Fibroblast of skin of back (primary cell): ENCODE measurements around the gene NUAK2.
A peak's percentile ranks its signal among the peaks of the same experiment; 100 is the strongest.
"Not testable (repeated sequence)": the region's sequence is repeated elsewhere in the genome, so short reads cannot be mapped to it uniquely, and the experiment has no call there.

Experiments
- DNase-seq: peaks from one replicate; pipeline ENCODE4 v3.0.0-alpha.2; 2013

NUAK2 gene

GRCh38 chr1:205318231-205318991 lies 3.1 kb downstream of the NUAK2 start:
- no peak for DNase-seq

GRCh38 chr1:205317311-205317917 lies 4.1 kb downstream of the NUAK2 start:
- no peak for DNase-seq

- no peak for DNase-seq
These were observed 5.4 kb downstream of the NUAK2 start for GRCh38 chr1:205316161-205316566.

DNA sequence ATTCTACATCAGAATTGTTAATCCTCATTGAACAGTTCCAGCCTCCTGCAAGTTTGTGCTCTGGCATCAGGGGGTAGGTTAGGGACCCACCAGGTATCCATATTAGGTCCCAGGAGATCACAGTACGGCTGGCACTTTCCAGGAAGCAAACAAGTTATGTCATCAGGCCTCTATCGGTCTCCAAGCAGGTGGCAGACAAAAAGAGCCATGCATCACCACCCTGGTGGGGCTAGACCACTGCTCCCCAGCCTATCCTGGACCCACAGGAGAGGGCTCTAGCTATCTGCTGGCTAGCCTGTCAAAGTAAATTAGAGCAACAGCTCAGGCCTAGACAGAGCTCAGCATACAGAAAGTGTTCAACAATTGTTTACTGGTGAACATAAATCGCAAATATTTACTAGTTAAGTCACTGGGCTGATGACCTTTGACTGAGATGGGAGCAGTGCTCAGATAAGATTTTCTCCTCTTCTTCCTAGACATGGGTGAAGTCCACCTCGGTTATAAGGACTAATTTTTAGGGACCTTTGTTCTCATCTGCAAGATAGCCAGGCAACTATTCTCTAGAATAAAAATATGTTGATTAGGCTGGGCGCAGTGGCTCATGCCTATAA lies 6.4 kb downstream of the NUAK2 start:
- no peak for DNase-seq

DNA sequence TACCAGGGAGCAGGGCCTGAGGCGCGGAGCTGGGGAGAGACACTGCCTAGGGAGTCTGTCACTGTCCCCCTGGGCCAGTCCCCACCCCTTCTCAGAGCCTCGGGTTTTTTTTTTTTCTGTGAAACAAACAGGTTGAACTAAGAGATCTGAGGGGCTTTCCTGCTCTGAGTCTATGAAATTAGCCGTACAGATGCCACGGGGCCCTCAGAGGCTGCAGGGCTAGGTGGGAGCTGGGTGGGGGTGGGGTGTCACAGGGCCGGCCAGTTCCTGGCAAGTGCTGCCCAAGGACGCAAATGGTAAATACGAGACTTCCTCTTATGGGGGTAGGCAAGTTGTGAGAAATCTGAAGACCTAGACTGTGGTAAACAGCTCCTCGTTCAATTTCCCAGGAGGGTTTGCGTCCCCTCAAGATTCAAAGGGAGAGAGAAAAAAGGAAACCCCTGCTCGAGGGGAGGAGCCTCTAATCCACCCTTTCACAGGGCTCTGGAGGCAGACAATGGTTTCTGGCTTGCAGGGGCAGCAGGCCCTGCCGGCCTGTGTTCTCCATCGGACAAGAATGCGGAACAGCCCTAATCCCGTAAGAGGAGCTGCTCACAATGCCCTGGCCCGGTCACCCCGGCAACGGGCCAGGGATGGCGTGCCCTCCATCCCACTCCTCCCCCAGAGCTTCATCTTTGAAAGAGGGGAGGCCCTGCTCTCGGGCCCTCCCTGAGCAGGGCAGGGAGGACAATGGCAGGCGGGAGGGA lies 7.8 kb downstream of the NUAK2 start:
- DNase-seq: peak; percentile 90

- no peak for DNase-seq
These were observed 8.5 kb downstream of the NUAK2 start for GRCh38 chr1:205312866-205313562.

DNA sequence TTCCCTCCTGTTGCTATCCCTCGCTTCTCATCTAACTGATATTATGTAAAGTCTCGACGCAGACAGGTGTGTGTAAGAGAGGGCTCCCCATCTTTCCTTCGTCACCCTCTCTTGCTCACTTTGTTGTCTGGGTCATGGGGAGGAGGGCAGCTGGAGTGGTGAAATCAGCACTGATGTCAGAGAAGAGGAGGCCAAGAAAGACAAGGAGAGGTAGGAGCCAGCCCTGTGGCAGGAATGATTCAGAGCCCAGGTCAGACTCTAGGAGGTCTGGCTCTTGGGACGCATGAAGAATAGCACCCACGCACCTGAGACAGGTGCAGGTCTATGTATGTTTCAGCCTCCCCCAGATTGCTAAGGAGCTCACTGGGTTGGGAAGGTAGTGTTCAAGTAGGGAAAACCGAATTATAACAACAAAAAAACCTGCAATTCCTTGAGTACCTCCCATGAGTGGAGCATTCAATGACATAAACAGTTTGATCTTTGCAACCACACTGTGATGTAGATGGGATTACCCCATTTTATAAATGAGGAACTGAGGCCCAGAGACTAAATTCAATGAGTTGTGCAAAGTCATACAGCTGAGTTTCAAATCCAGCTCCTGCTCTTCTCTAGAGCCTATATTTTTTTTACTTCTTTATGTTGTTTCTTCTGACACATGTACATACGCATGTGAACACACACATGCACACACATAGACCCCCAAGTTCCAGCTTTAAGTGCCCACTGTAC lies 10.4 kb downstream of the NUAK2 start:
- no peak for DNase-seq

GRCh38 chr1:205309741-205310140 lies 11.8 kb downstream of the NUAK2 start:
- DNase-seq: no peak

- no peak for DNase-seq
These were observed 14.5 kb downstream of the NUAK2 start for GRCh38 chr1:205306929-205307566.

DNA sequence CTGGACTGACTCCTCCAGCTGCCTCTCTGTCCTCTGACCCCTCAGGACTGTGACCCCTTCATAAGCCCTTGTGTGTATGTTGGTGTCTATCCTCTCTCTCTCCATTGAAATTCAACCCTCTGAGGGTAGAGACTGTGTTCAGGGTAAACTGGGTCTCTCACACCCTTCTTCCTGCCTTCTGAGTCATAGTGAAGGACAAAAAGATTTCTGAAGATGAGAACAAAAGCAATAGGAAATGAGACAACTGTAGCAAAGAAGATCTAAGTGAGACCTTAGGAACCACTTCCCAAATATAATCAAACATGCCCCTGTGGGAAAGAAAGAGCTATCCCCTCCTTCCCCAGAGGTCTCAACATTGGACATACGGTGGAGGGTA lies 16.9 kb downstream of the NUAK2 start:
- no peak for DNase-seq

DNA sequence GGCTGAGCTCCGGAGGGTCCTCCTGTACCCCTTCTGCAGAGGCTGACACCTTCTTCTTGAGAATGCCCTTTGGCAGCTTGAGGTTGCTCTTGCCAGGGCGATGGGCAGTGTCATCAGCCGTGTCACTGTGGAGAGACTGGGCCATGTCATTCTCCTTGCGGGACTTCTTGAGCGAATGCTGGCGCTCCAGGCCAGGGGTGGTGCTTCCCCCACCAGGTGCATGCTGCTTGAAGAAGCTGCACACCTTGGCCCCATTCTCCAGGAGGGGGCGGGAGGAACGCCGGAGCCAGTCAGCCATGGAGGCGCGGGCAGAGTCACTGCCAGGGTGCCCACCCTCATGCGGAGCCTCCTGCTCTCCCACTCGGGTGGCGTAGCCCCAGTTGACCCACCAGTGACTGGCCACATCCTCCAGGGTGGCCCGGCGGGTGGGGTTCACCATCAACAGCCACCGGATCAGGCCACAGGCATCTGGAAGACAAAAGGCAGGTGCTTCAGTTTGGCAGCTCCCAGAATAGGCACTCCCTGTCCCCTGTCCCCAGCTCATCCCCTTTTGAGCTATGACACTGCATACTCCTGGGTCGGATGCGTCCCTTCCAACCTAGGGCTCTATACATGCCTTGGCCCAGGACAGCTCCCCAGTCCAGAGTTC lies 17.4 kb downstream of the NUAK2 start:
- no peak for DNase-seq

GRCh38 chr1:205303247-205303888 lies 18.2 kb downstream of the NUAK2 start:
- no peak for DNase-seq

GRCh38 chr1:205301842-205302588 lies 19.5 kb downstream of the NUAK2 start:
- peak; percentile 64 for DNase-seq

GRCh38 chr1:205301205-205301821 lies 20.2 kb downstream of the NUAK2 start:
- DNase-seq: peak; percentile 99

DNA sequence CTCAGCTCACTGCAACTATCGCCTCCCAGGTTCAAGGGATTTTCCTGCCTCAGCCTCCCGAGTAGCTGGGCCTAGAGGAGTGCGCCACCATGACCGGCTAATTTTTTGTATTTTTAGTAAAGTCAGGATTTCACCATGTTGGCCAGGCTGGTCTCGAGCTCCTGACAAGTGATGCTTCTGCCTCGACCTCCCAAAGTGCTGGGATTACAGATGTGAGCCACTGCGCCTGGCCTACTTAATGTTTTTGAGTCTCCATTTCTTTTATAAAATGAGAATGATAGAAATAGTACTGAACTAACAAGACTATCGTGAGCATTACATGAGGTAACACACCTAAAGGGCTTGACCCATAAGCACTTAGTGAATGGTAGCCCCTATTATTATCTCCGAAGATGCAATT lies 21.4 kb downstream of the NUAK2 start:
- no peak for DNase-seq

DNA sequence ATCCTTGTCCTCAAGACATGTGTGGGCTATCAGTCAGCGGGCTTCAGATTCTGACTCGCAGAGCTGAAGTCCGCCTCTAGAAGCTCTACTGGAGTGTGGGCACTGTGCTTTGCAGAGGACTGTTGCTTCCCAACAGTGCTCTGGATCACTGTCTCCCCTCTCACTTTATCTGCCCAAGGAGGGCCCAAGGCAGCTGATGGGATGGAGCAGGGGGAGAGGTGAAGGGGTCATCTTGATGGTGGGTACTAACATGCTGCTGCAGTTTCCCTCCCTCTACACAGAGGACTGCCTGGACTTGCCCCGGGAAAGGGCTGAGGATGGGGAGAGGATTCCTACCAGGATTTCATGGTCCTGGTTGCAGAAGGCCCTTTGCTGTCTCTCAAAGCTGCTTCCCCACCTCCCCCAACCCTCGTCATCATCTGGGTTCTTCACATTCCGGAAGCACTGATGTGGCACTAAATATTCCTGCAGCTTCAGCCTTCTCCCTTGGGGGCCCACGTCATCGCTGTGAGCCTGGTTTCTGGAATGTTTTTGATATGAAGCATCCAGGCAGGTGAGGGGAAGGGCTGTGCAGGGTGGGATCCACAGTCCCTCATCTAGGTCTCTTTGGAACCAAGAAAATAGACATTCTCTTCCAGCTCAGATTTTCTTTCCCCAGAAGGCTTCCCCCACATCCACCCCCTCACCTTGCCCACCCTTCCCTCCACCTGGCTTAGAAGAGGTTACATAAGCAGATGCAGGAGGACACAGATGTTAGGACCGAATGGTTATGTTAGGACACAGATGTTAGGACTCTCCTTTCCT lies 23.2 kb downstream of the NUAK2 start:
- DNase-seq: peak; percentile 100

GRCh38 chr1:205297546-205298177 lies 23.9 kb downstream of the NUAK2 start:
- DNase-seq: not testable (repeated sequence)

GRCh38 chr1:205296154-205296553 lies 25.4 kb downstream of the NUAK2 start:
- DNase-seq: no peak
